ENCODE results near the gene NRL. TPM values are rescaled to one million over a fixed set of nuclear protein-coding genes. Genes with fewer than 3 reads are reported as not detected.

NRL gene
- total and polyA plus RNA-seq, 2 donors (not counting 3 experiments of a cell fraction or from before 2014, with no cell fraction given) = 0.71 to 1.1 TPM

DNA sequence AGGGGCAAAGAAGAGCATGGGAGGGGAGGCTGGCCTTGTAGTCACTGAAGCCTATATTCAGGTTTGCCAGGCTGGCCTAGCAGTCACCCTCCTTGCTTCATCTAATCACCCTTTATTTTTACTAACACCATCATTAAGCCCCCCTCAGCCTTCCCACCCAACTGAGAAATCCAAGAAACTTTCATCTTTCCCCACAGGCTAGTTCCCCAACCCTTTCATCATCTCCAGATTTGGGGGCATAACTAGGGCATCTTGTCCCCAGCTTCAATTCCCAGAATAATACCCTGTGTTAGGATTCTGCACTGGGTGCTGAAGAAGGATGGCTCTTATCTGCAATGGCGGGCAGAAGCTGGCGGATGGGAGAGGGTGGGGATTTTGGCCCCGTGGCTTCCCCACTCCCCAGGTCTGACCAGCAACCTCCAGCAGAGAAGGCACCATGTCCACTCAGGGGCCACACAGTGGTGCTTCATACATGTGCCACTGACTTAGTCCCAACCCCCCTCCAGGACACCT, 13.7 kb downstream of the NRL start:
- BruUV-seq (replicated peaks) = no TSS peak
- dilution Hi-C loops (cut with MboI; ENCODE audit: extremely low pct_ligation_motif_present, low sequenced_read_pairs) (no loop called here), intact Hi-C loops (cut with micrococcal nuclease) (no loop called here)
- H3K27me3 ChIP-seq (ENCODE audit: control insufficient read depth in 2 of 2, insufficient read depth in 2 of 2, low read length in 2 of 2) = no peaks in the 10 kb centered on the region
- no peak for TF ChIP-seq FOS (IDR thresholded peaks at IDR 0.05; ENCODE audit: borderline replicate concordance, insufficient read depth, low read length)
- no peak for TF ChIP-seq POLR2AphosphoS5 (IDR thresholded peaks at IDR 0.05; ENCODE audit: insufficient read depth, low read depth, low read length)
- TF ChIP-seq, protein P1, sequence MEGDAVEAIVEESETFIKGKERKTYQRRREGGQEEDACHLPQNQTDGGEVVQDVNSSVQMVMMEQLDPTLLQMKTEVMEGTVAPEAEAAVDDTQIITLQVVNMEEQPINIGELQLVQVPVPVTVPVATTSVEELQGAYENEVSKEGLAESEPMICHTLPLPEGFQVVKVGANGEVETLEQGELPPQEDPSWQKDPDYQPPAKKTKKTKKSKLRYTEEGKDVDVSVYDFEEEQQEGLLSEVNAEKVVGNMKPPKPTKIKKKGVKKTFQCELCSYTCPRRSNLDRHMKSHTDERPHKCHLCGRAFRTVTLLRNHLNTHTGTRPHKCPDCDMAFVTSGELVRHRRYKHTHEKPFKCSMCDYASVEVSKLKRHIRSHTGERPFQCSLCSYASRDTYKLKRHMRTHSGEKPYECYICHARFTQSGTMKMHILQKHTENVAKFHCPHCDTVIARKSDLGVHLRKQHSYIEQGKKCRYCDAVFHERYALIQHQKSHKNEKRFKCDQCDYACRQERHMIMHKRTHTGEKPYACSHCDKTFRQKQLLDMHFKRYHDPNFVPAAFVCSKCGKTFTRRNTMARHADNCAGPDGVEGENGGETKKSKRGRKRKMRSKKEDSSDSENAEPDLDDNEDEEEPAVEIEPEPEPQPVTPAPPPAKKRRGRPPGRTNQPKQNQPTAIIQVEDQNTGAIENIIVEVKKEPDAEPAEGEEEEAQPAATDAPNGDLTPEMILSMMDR (IDR thresholded peaks at IDR 0.05; ENCODE audit: extremely low read depth in 1 of 2, insufficient read depth in 1 of 2, low read depth in 1 of 2, low read length in 2 of 2) = no peak
- no peak for TF ChIP-seq POLR2A (IDR thresholded peaks at IDR 0.05; ENCODE audit: low read depth, low read length)
- no peak for TF ChIP-seq JUN (IDR thresholded peaks at IDR 0.05; ENCODE audit: borderline replicate concordance, insufficient read depth, insufficient read length, low read depth)
- TF ChIP-seq, protein P2, sequence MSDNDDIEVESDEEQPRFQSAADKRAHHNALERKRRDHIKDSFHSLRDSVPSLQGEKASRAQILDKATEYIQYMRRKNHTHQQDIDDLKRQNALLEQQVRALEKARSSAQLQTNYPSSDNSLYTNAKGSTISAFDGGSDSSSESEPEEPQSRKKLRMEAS (IDR thresholded peaks at IDR 0.05; ENCODE audit: insufficient read depth, insufficient read length) = no peak
- TF ChIP-seq MYC (IDR thresholded peaks at IDR 0.05; ENCODE audit: low read depth, low read length) = no peak
- no peak for TF ChIP-seq GATA2 (IDR thresholded peaks at IDR 0.05; ENCODE audit: insufficient read depth, insufficient read length, low read depth, low read length)
- no peak for TF ChIP-seq EZH2 (IDR thresholded peaks at IDR 0.05; ENCODE audit: borderline replicate concordance, low read depth, low read length, severe bottlenecking)
- no peaks in the 10 kb centered on the region for H3K79me2 ChIP-seq (ENCODE audit: control insufficient read depth, insufficient read depth, low read length)
- no peaks in the 10 kb centered on the region for H3K9me3 ChIP-seq (replicated peaks; ENCODE audit: control insufficient read depth, insufficient read depth, low read length)
- no peak for DNase-seq (ENCODE audit: low read depth, low spot score)
- H3K4me1 ChIP-seq (ENCODE audit: control insufficient read depth, extremely low read depth, insufficient read depth, low read length) = peaks cover 3% of the 10 kb centered on the region
- FAIRE-seq = no peak
- no peak overlapping the region for H3K4me2 ChIP-seq (ENCODE audit: insufficient read depth, low read length)
- peaks cover 0 to 2% of the 10 kb centered on the region in 2 experiments for H3K36me3 ChIP-seq (ENCODE audit: control insufficient read depth in 2 of 2, extremely low read depth in 1 of 2, insufficient read depth in 2 of 2, low read length in 2 of 2)
- POLR2A ChIA-PET = no interaction called here
- no peak overlapping the region for H3K4me3 ChIP-seq (replicated peaks in 1 of 3; ENCODE audit: insufficient read depth in 1 of 3, low read depth in 1 of 3, low read length in 3 of 3)
- no peaks in the 10 kb centered on the region for H3K9me1 ChIP-seq (replicated peaks; ENCODE audit: control insufficient read depth, extremely low read depth, insufficient read depth, low read length)
- no peak overlapping the region for H3K9ac ChIP-seq (replicated peaks; ENCODE audit: extremely low read depth, insufficient read depth, low read length)
- H3K27ac ChIP-seq (ENCODE audit: insufficient read depth, low read depth, low read length) = no peak overlapping the region
- no peaks in the 10 kb centered on the region for H4K20me1 ChIP-seq (replicated peaks; ENCODE audit: control insufficient read depth, extremely low read depth, insufficient read depth, low read length)
- H2AFZ ChIP-seq (ENCODE audit: low read depth, low read length) = no peak overlapping the region
- CTCF ChIA-PET = interaction anchor here (0.7 to 11.7 kb wide), 3 partner anchors 9 to 45 kb away, joined by 3 to 420 read pairs (median 3); no protein-coding TSS in a partner anchor

All from endothelial cell of umbilical vein (primary cell).